Left cardiac atrium (tissue), 4 donors: ENCODE measurements around the gene SLC34A3. TPM values are rescaled to one million over a fixed set of nuclear protein-coding genes. Genes with fewer than 3 reads are reported as not detected.

Source experiments
- ATAC-seq, 2 donors: fragments of 200-7000 bp; cut with Tn5 transposase; one replicate each; pipeline ENCODE4 v1.9.1; 2020; ENCODE audit warnings: mild to moderate bottlenecking in 2 of 2, moderate library complexity in 2 of 2
- DNase-seq: peaks from one replicate; pipeline ENCODE4 v3.0.0-alpha.2; 2020
- intact Hi-C, 2 donors: fragments of 100-400 bp; cut with DNase I; formaldehyde crosslinking; loops; one replicate each; pipeline versions ENCODE4 v1.14.1 to v1.15.1; 2022 to 2023
- total RNA-seq, 2 donors: library from RNA; stranded (reverse); fragmentation: NEBNext Ultra II Directional; extraction: Animal tissue kit (Norgen Biotek cat#: 25700); gene quantifications; one replicate each; pipeline ENCODE4 v1.2.1, GENCODE V29; 2021
- donor health status: DM: no; HTN: yes; CAD: no.
- donor health status: DM: no; HTN: yes; CAD: no; lungs with severe emphysema.
- donor health status: DM: yes; HTN: yes; CAD: no.
- donor health status: Dilated cardiomyopathy.

Gene SLC34A3
- total RNA-seq, 2 donors from 2014 or later: not detected

- DNase-seq (no peak), ATAC-seq (no peak)
- intact Hi-C loops: loop anchor here in 1 of 2 donors (5.0 kb wide), 1 partner anchor 104 kb away; no protein-coding TSS in a partner anchor
These were observed 4.2 kb upstream of the SLC34A3 start for GRCh38 chr9:137226338-137227053.

DNA sequence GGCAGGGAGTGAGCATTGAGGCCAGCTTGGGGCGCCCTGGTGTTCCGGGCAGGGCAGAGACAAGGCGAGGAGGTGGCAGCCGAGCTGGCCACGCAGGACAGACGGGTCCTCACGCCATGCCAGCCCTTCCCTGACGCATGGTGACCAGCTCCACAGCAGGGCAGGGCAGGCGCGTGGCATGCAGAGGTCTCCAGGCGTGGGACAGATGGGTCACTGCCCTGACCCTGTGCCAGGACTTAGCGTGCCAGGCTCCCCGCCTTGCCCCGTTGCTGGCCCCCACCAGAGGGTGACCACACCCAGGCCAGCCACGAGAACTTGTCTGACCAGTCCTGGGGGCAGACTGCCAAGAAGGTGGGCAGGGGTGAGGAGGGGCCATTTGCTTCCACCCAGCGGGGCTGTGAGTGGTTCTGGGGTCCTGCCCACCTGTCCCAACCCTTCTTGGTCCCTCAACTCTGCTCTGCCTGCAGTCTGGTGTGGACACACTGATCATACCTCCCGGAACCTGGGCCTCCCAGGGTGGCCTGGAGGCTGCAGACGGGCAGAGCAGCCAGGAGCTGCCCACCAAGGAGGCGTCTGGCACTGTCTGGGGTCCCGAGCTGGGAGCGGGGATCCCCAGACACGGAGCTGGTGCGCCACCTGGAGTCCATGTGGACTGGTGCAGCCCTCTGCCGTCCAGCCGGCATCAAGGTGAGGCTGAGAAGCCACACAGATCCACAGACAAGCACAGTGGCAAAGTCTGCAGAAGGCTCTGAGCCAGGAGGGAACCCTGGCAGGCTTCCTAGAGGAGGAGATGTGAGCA lies 3.4 kb upstream of the SLC34A3 start, which contains the start of gene RNF224:
TSS of gene RNF224 (plus strand) at position 449 of the 799 bp plus-strand sequence. CDS start 834 bp downstream, outside the sequence.
- intact Hi-C loops: loop anchor here in 1 of 2 donors (5.0 kb wide), 1 partner anchor 105 kb away; no protein-coding TSS in a partner anchor
- DNase-seq (peak; percentile 81), ATAC-seq (peak; percentile 14 to 44)

DNA sequence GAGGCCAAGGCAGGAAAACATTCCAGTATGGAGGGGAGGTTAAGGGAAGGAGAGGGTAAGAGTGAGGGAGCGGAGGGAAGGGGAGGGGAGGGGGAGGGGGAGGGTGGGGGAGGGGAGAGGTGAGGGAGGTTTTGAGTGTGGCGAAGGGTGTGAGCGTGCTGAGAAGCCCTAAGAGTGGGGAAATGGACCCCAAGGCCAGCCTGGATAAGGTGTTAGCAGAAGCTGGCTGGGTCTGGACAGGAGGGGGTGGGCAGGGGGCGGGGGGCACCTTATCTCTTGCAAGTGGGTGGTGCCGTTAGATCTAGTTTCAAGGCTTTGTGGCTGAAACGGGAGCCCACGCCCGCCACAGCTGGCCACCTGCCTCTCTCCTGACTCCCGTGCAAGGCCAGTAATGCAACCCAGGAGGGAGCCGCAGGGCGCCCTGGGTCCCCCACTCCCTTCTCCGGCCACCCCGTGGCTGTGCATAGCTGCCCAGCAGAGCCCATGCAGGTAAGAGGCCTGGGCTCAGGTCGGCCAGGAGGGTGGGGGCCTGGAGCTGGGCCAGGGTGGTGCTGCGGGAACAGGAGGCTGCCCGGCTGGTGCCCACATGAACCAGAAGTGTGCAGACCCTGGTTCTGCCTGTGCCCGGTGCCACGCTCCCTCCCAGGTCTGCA lies 2.7 kb upstream of the SLC34A3 start:
- intact Hi-C loops: loop anchor here in 1 of 2 donors (5.0 kb wide), 1 partner anchor 106 kb away; no protein-coding TSS in a partner anchor
- no peak for ATAC-seq
- DNase-seq: no peak

GRCh38 chr9:137228506-137228967 lies 2.2 kb upstream of the SLC34A3 start:
- no peak for DNase-seq
- intact Hi-C loops: loop anchor here in 1 of 2 donors (5.0 kb wide), 1 partner anchor 106 kb away; no protein-coding TSS in a partner anchor
- no peak for ATAC-seq

- no peak for DNase-seq
- intact Hi-C loops: loop anchor here in 1 of 2 donors (5.0 kb wide), 1 partner anchor 107 kb away; no protein-coding TSS in a partner anchor
- no peak for ATAC-seq
These were observed 1.5 kb upstream of the SLC34A3 start for GRCh38 chr9:137228968-137229896.

DNA sequence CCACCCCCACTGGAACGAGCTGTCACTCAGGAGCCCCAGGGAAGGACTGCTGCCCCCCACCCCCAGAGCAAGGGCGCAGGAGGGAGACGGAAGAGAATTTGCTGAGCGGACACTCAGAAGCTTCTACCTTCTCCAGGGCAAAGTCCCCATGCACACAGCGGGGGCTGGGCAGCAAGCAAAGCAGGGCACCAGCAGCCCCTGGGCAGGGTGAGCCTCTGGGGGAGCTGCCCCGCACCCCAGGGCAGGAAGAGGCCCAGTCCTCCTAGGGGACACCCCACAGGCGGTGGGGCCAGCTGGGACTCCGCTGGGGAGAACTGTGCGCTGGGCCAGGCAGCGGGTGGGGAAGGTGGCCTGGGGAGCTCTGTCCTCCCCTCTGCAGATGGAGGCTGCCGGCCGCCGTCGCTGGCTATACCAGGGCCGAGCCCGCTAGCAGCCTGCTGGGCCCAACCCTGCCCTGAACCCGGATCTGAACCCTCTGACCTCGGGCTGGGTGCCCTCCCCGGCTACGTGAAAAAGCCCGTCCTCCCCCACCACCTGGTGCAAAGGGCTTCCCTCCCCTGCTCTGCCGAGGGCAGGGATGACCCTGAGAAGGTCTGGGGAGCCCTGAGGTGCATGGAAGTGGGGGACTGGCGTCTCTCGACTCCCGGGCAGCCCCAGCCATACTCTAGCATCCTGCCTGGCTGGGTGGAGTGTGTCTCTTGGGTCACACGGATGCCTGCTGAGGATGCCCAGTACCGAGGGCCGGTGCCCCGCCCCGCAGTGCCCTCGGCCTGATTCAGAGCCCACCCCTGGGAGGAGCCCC lies 597 bp upstream of the SLC34A3 start:
- no peak for DNase-seq
- no peak for ATAC-seq
- intact Hi-C loops: loop anchor here (5.0 kb wide), 1 partner anchor 108 kb away; no protein-coding TSS in a partner anchor

DNA sequence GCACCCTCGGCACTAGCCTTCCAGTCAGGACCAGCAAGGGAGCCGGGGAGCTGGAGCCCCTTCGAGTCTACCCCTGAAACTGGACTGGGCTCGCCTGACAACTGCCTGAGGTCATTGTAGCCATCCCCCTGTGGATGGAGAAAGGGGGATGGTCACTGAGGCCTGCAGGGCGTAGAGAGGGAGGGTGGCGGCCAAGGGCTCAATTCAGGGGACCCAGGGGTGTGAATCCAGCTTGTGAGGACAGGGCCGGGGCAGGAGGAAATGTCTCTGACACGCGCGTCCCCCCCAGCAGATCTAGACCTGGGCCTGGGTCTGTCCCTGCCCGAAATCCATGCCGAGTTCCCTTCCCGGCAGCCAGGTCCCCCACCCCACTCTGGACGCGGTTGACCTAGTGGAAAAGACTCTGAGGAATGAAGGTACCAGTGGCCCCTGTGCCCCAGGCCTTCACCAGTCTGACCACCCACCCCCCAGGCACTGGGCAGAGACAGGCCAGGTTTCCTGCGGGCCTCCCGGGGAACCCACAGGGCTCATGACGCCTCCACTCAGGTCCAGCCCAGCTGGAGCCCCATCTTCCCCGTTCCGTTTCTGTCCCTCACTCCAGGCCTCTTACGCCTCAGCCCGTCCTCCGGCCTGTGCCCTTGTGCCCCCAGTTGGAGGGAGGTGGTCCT lies 805 bp downstream of the SLC34A3 start:
- intact Hi-C loops: loop anchor here in 1 of 2 donors (5.0 kb wide), 1 partner anchor 109 kb away; no protein-coding TSS in a partner anchor
- no peak for DNase-seq
- ATAC-seq: no peak

- intact Hi-C loops: loop anchor here in 1 of 2 donors (5.0 kb wide), 1 partner anchor 110 kb away; no protein-coding TSS in a partner anchor
- ATAC-seq: no peak
- no peak for DNase-seq
These were observed 1.4 kb downstream of the SLC34A3 start for GRCh38 chr9:137232101-137232500.

- DNase-seq (no peak), ATAC-seq (no peak)
- intact Hi-C loops: loop anchor here in 1 of 2 donors (5.0 kb wide), 1 partner anchor 110 kb away; no protein-coding TSS in a partner anchor
These were observed 1.8 kb downstream of the SLC34A3 start for GRCh38 chr9:137232510-137232909.

DNA sequence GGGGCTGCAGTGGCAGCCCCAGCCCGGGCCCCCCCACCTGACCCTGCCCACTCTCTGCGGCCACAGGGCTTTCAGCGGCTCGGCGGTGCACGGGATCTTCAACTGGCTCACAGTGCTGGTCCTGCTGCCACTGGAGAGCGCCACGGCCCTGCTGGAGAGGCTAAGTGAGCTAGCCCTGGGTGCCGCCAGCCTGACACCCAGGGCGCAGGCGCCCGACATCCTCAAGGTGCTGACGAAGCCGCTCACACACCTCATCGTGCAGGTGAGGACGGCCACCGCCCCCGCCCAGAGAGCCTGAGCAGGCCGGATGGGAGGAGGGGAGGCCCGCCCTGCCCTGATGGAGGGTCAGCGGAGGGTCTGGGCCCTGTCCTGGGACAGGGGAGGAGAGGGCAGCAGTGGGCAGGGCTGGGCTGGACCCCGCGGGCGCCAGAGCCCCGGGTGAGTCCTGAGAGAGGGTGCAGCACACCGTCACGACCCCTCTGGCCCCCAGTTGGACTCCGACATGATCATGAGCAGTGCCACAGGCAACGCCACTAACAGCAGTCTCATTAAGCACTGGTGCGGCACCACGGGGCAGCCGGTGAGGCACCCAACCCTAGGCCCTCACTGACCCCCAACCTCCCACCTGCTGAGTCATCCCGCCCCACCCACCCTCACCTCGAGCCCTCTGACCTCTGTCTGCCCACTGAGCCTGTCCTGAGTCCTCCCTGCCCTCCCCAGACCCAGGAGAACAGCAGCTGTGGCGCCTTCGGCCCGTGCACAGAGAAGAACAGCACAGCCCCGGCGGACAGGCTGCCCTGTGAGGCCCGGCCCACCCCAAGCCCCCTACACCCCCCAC lies 2.7 kb downstream of the SLC34A3 start:
- intact Hi-C loops: loop anchor here in 1 of 2 donors (5.0 kb wide), 1 partner anchor 111 kb away; no protein-coding TSS in a partner anchor
- DNase-seq: no peak
- no peak for ATAC-seq

DNA sequence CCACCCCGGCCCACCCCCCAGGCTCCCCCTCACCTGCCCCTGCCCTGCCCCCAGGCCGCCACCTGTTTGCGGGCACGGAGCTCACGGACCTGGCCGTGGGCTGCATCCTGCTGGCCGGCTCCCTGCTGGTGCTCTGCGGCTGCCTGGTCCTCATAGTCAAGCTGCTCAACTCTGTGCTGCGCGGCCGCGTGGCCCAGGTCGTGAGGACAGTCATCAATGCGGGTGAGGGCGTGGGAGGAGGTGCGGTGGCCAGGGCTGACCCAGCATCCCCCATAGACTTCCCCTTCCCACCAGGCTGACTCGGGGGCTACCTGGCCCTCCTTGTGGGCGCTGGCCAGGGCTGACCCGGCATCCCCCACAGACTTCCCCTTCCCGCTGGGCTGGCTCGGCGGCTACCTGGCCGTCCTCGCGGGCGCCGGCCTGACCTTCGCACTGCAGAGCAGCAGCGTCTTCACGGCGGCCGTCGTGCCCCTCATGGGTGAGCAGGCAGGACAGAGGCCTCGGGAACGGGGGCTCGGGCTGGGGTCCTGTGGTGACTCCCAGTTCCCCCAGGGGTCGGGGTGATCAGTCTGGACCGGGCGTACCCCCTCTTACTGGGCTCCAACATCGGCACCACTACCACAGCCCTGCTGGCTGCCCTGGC lies 3.5 kb downstream of the SLC34A3 start:
- intact Hi-C loops: loop anchor here in 1 of 2 donors (5.0 kb wide), 1 partner anchor 112 kb away; no protein-coding TSS in a partner anchor
- no peak for ATAC-seq

DNA sequence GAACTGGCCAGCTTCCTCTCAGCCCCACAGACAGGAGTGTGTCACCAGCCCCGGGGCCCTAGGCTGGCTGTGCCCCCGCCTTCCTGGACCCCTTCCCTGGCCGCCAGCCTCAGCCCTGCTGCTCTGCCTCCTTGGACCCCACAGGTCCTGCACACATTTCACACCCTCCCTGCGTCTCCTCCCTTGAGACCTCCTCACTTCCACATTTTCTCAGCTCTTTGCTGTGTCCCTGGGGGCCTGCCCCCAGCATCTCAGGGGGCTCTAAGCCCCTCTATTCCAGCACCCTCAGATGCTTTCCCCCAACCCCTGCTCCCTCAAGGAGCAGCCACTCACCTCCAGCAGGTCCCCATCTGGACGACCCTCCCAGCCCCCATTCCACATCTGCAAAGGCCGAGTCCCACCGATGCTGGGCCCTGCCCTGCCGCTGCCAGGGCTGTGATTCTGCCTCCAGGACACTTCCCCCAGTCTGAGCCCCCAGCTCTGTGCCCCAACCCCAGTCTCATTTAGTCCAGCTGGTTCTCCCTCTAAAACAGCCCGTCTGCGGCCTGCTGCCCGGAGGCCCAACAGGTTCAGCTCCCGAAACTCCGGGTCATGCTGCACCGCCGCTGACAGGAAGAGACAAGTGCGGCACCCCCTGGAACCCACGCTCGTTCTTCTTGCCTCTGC lies 4.2 kb downstream of the SLC34A3 start:
- no peak for DNase-seq
- intact Hi-C loops: loop anchor here in 1 of 2 donors (5.0 kb wide), 1 partner anchor 113 kb away; no protein-coding TSS in a partner anchor
- ATAC-seq: no peak

More for the DNA sequence above, 3.5 kb downstream of the SLC34A3 start:
- DNase-seq: no peak

- no peak for ATAC-seq
- intact Hi-C loops: no loop called here
These were observed 4.9 kb downstream of the SLC34A3 start for GRCh38 chr9:137235424-137236237.

More at GRCh38 chr9:137235424-137236237, 4.9 kb downstream of the SLC34A3 start:
- no peak for DNase-seq
